ENCODE results near the gene RPS28. TPM values are rescaled to one million over a fixed set of nuclear protein-coding genes. Genes with fewer than 3 reads are reported as not detected.
"Not testable (repeated sequence)": the region's sequence is repeated elsewhere in the genome, so short reads cannot be mapped to it uniquely, and the experiment has no call there.

RPS28 gene
- total RNA-seq, 1 experiment from 2014 or later = 1,301 TPM

DNA sequence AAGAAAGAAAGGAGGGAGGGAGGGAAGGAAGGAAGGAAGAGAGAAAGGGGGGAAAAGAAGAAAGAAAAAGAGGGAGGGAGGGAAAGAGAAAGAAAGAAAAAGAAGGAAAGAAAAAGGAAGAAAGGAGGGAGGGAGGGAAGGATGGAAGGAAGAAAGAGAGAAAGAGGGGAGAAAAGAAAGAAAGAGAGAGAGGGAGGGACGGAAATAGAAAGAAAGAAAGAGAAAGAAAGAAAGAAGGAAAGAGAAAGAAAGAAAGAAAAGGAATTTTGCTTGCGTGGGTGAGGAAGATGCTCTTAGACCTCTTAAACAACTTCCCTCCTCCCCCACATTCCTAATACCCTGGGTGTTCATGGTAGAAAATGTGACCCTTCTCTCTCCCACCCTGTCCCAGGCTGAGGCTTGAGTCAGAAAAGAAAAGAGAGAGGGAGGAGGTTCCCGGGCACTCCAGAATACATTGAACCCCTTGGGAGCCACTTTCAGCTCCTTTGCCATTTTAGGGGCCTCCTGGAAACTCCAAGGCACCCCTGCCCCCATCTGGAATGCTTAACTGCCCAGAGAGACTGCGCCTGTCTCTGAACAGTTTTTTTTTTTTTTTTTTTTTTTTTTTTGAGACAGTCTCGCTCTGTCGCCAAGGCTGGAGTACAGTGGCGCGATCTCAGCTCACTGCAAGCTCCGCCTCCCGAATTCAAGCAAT lies 31.0 kb downstream of the RPS28 start:
- BruUV-seq (replicated peaks) = no TSS peak
- Histone ChIP-seq H3K4me1 (ENCODE audit: insufficient read depth, low read length, poor library complexity, severe bottlenecking) (peaks cover 26% of the 10 kb centered on the region), H3K9me3 (ENCODE audit: low read depth, low read length, poor library complexity, severe bottlenecking) (no peaks in the 10 kb centered on the region), H3K36me3 (ENCODE audit: insufficient read depth, low read length, poor library complexity, severe bottlenecking) (no peaks in the 10 kb centered on the region), H3K4me3 (ENCODE audit: low read depth, low read length, poor library complexity, severe bottlenecking) (peak overlapping the region; percentile 35), H3K27ac (ENCODE audit: low read depth, low read length, poor library complexity, severe bottlenecking) (peak overlapping the region; percentile 67), H3K27me3 (replicated peaks; ENCODE audit: insufficient read depth, low read depth, low read length, poor library complexity) (no peaks in the 10 kb centered on the region)
- intact Hi-C loops (cut with micrococcal nuclease; ENCODE audit: unreplicated experiment) = loop anchor here (5.0 kb wide), 1 partner anchor 175 kb away; no protein-coding TSS in a partner anchor
- TF ChIP-seq EZH2 (IDR thresholded peaks at IDR 0.05; ENCODE audit: borderline replicate concordance, low read depth, low read length, poor library complexity, severe bottlenecking) = no peak
- TF ChIP-seq, protein P1, sequence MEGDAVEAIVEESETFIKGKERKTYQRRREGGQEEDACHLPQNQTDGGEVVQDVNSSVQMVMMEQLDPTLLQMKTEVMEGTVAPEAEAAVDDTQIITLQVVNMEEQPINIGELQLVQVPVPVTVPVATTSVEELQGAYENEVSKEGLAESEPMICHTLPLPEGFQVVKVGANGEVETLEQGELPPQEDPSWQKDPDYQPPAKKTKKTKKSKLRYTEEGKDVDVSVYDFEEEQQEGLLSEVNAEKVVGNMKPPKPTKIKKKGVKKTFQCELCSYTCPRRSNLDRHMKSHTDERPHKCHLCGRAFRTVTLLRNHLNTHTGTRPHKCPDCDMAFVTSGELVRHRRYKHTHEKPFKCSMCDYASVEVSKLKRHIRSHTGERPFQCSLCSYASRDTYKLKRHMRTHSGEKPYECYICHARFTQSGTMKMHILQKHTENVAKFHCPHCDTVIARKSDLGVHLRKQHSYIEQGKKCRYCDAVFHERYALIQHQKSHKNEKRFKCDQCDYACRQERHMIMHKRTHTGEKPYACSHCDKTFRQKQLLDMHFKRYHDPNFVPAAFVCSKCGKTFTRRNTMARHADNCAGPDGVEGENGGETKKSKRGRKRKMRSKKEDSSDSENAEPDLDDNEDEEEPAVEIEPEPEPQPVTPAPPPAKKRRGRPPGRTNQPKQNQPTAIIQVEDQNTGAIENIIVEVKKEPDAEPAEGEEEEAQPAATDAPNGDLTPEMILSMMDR (conservative IDR thresholded peaks at IDR 0.05; ENCODE audit: low read depth, low read length) = no peak
- CTCF ChIA-PET = interaction anchor here (0.5 to 0.6 kb wide), 4 partner anchors 28 to 377 kb away, joined by 6 to 10 read pairs (median 6); partner anchors contain the start of gene RAB11B
- POLR2A ChIA-PET (ENCODE audit: low non-redundant PET) = interaction anchor here (0.6 to 0.7 kb wide), 4 partner anchors 40 to 1438 kb away, joined by 7 to 12 read pairs (median 8); no protein-coding TSS in a partner anchor
- peak; percentile 85 for DNase-seq (ENCODE audit: low spot score)

DNA sequence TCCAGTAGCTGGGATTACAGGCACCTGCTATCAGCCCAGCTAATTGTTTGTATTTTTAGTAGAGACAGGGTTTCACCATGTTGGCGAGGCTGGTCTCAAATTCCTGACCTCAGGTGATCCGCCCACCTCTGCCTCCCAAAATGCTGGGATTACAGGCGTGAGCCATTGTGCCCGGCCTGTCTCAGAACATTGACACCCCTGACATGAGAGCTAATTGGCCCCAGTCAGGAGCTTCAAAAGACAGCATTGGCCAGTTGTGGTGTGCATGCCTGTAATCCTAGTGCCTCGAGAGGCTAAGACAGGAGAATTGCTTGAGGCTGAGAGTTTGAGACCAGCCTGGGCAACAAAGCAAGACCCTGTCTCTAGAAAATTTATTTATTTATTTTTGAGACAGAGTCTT lies 31.5 kb downstream of the RPS28 start:
- not testable (repeated sequence) for DNase-seq (ENCODE audit: low spot score); H3K9me3 ChIP-seq (ENCODE audit: low read depth, low read length, poor library complexity, severe bottlenecking); H3K27me3 ChIP-seq (replicated peaks; ENCODE audit: insufficient read depth, low read depth, low read length, poor library complexity); H3K36me3 ChIP-seq (ENCODE audit: insufficient read depth, low read length, poor library complexity, severe bottlenecking); BruUV-seq (replicated peaks)
- Histone ChIP-seq H3K4me1 (ENCODE audit: insufficient read depth, low read length, poor library complexity, severe bottlenecking) (peaks cover 26% of the 10 kb centered on the region), H3K27ac (ENCODE audit: low read depth, low read length, poor library complexity, severe bottlenecking) (peak overlapping the region; percentile 67), H3K4me3 (ENCODE audit: low read depth, low read length, poor library complexity, severe bottlenecking) (peak overlapping the region; percentile 35)
- CTCF ChIA-PET = interaction anchor here (0.5 to 1.2 kb wide), 4 partner anchors 11 to 377 kb away, joined by 3 to 6 read pairs (median 6); partner anchors contain the start of gene RAB11B
- intact Hi-C loops (cut with micrococcal nuclease; ENCODE audit: unreplicated experiment) = loop anchor here (5.0 kb wide), 1 partner anchor 174 kb away; no protein-coding TSS in a partner anchor
- POLR2A ChIA-PET (ENCODE audit: low non-redundant PET) = interaction anchor here (0.6 kb wide), 3 partner anchors 39 to 1439 kb away, joined by 7 to 12 read pairs (median 7); no protein-coding TSS in a partner anchor

DNA sequence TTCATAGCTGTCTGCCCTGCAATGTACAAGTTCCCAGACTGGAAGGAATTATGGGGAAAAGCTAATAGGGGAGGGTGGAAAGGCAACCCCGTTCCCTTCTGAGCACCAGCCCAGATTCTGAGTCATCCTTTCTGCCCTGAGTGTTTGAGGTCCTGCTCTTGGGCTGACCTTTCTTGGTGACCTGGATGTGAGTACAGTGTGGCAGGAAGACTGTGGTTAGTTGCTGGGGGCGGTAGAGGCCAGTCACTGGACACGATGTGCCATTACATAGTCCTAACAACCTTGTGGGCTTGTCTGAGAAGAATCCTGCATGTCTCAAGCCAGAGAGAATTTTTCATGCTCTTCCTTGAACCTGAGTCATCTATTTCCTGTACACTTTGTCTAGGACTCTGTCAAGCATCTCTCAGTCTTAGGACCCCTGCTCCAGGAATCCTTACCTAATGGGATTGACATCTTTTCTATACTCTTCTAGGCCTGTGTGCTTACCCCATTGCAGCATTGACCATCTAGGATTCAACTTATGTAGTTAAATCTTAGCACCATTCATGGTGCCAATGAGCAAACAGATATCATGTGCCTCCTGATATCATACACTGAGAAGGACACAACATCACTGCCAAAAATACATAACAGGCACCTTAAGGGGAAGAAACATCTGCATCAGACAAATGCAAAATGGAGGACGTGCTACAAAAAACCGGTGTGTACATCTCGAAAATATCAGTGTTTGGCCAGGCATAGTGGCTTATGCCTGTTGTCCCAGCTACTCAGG lies 34.5 kb downstream of the RPS28 start:
- Histone ChIP-seq H3K9me3 (ENCODE audit: low read depth, low read length, poor library complexity, severe bottlenecking) (no peaks in the 10 kb centered on the region), H3K4me3 (ENCODE audit: low read depth, low read length, poor library complexity, severe bottlenecking) (no peak overlapping the region), H3K27me3 (replicated peaks; ENCODE audit: insufficient read depth, low read depth, low read length, poor library complexity) (no peaks in the 10 kb centered on the region), H3K36me3 (ENCODE audit: insufficient read depth, low read length, poor library complexity, severe bottlenecking) (no peaks in the 10 kb centered on the region), H3K4me1 (ENCODE audit: insufficient read depth, low read length, poor library complexity, severe bottlenecking) (peaks cover 20% of the 10 kb centered on the region), H3K27ac (ENCODE audit: low read depth, low read length, poor library complexity, severe bottlenecking) (no peak overlapping the region)
- CTCF ChIA-PET = interaction anchor here (0.5 kb wide), 1 partner anchor 35 kb away, joined by 3 read pairs; the partner anchor contains the start of gene RAB11B
- TF ChIP-seq, protein P1 (conservative IDR thresholded peaks at IDR 0.05; ENCODE audit: low read depth, low read length) = no peak
- no peak for TF ChIP-seq EZH2 (IDR thresholded peaks at IDR 0.05; ENCODE audit: borderline replicate concordance, low read depth, low read length, poor library complexity, severe bottlenecking)
- POLR2A ChIA-PET (ENCODE audit: low non-redundant PET) = no interaction called here
- BruUV-seq (replicated peaks) = no TSS peak
- intact Hi-C loops (cut with micrococcal nuclease; ENCODE audit: unreplicated experiment) = loop anchor here (2.0 to 5.0 kb wide), 3 partner anchors 41 to 226 kb away; no protein-coding TSS in a partner anchor
- no peak for DNase-seq (ENCODE audit: low spot score)
